Measurements from ENCODE around the gene SPDYE16.
"Not testable (repeated sequence)": the region's sequence is repeated elsewhere in the genome, so short reads cannot be mapped to it uniquely, and the experiment has no call there.

The SPDYE16 gene, protein sequence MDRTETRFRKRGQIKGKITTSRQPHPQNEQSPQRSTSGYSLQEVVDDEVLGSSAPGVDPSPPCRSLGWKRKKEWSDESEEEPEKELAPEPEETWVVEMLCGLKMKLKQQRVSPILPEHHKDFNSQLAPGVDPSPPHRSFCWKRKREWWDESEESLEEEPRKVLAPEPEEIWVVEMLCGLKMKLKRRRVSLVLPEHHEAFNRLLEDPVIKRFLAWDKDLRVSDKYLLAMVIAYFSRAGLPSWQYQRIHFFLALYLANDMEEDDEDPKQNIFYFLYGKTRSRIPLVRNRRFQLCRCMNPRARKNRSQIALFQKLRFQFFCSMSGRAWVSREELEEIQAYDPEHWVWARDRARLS

DNA sequence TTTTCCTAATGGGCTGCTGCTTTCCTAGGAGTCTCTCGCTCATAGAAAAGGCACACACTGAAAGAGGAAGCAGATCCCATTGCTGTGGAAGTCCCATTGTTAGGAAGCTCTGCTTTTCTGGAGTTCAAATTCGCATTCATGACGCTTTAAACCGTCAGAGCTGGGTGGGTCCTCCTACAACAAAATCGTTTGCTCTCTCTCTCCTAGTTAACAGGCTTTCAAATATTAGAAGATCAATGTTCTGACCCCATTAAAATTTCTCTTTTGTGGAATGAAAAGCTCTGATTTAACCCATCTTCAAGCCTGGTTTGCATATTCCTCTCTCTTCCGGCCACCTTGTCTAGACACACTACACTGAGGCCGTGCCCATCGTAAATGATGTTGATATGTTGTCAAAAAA lies at the start of gene SPDYE16:
TSS of gene SPDYE16 (minus strand) at position 101 of the 400 bp plus-strand sequence. CDS start 1,838 bp downstream, outside the sequence.
- DNase-seq; intact Hi-C loops (cut with DNase I): not testable (repeated sequence)

DNA sequence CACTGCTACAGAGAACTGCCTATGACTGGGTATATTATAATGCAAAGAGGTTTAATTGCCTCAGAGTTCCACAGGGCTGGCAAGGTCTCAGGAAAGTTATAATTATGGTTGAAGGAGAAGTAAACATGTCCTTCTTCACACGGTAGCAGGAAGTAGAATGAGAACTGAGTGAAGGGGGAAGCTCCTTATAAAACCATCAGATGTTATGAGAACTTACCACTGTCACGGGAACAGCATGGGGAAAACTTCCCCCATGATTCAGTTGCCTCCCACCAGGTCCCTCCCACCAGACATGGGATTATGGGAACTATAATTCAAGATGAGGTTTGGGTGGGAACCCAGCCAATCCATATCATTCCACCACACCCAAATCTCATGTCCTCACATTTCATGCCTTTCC lies 49.6 kb upstream of the SPDYE16 start:
- DNase-seq: not testable (repeated sequence)

DNA sequence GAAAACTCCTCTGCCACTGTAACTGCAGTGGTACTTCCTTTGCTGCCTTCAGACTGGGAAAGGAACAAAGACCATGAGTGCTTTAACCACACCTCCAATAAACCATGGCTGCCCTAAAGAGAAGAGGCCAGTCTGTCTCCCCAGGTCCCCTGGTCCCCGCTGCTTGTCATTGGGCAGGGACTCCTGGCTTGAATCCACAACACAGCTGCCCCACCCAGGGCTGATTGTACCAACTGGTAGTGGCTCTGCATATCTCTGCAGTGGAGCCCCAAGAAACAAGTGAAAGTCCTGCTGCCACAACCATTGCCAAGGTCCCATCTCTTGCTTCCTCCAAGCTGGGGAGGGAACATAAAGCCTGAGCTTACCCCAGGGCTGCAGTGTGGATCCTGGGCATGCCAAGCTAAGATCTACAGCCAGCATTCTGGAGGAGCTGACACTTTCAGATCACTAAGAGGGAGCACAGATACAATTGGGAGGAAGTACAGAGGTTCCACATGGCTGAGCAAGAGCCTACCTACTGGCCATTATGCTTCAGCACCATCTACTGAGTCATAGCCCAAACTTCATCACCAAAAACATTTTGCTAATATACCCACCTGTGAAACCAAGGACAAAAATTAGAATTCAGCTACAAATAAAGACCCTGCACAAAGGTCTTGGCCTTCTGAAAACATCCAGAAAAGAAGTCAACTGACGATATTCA lies 48.7 kb upstream of the SPDYE16 start:
- intact Hi-C loops (cut with DNase I); DNase-seq: not testable (repeated sequence)

More for the DNA sequence above, 49.6 kb upstream of the SPDYE16 start:
- intact Hi-C loops (cut with DNase I): not testable (repeated sequence)

DNA sequence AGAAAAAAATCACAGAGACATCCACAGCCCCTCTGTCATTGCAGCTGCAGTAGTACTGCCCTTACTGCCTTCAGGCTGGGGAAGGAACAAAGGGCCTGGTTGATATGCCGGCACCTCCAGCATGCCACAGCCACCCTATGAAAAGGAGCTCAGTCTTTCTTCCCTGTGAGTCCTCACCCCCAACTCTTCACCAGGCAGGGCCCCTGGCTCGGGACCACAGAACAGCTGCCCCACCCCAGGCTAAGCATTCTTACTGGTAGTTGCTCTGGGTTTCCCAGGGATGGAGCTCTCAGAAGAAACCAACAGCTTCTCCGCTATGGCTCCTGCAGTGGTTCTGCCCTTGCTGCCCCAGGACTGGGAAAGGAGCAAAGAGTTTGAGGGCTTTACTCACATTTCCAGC lies 47.9 kb upstream of the SPDYE16 start:
- intact Hi-C loops (cut with DNase I); DNase-seq: not testable (repeated sequence)

DNA sequence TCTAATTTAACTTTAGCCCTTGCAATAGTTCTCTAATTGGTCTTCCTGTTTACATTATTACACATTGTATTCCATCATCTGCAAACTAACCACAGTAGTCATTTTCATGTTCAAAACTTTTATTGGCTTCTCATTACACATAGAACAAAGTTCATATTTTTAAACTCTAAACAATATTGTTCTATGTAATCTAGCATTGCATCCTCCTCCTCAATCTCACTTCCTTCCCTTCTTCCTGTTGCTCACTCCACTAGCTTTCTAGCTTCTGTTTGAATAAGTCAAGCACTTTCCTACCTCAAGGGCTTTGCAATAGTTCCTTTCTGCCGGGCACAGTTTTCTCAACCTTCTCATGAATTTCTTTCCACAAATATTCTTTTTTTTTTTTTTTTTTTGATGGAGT lies 45.5 kb upstream of the SPDYE16 start:
- DNase-seq; intact Hi-C loops (cut with DNase I): not testable (repeated sequence)

DNA sequence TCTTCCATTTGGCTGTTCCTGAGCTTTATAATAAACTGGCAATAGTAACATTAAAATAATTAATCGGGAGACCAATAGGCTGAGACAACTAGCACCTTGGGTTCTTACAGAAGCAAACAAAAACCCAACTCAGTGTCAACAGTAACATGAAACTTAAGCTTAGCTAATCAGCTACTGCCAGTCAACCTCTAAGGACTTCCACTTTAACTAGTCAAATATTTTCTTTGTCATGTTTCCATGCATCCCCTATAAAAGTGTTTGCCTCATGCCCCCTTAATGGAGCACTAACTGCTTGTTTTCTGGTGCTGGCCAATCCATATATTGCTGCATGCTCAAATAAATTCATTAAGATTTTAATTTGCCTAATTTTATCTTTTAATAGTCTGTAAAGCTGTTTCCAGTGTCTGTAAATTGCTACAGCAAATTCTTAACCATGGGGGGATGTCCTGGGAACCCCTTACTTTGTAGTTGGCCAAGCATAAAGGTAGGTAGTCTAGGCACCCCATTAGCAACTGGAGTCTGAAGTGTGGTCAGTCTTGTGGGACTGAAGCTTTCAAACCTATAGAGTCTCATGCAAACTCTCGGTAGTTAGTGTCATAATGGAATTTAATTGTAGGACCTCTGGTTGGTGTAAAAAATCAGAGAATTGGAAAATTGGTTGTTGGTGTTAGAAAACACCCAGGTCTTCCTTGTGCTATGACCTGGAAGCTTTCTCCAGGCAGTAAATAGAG lies 43.7 kb upstream of the SPDYE16 start:
- intact Hi-C loops (cut with DNase I); DNase-seq: not testable (repeated sequence)

DNA sequence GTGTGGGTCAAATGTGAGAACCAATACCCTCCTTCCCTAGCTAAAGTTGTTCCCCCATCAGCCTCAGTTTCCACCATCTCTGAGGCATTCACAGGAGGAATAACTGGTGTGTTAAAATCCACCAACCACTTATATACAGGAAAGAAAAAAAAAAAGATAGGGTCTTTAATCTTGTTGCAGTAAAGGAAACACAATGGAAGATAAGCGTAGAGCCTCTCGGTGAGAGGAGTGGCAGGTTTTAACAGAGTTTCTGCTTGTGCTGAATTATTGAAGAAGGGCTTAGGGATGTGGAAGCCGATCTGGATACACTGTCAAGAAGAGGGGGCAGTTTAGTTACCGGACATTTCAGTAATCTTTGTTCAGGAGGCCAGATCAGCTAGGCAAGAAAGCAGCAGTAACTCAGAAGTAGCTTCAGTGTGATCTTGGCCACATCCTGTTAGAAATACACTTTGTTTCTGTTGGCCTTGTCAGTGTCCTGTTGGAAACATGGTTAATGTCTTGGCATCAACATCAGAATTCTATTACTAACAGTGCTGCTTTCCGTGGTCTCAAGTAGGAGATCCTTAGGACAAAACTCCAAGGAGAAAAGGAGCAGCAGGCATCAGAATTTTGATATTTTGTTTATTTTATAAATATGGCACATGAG lies 40.7 kb upstream of the SPDYE16 start:
- intact Hi-C loops (cut with DNase I); DNase-seq: not testable (repeated sequence)

DNA sequence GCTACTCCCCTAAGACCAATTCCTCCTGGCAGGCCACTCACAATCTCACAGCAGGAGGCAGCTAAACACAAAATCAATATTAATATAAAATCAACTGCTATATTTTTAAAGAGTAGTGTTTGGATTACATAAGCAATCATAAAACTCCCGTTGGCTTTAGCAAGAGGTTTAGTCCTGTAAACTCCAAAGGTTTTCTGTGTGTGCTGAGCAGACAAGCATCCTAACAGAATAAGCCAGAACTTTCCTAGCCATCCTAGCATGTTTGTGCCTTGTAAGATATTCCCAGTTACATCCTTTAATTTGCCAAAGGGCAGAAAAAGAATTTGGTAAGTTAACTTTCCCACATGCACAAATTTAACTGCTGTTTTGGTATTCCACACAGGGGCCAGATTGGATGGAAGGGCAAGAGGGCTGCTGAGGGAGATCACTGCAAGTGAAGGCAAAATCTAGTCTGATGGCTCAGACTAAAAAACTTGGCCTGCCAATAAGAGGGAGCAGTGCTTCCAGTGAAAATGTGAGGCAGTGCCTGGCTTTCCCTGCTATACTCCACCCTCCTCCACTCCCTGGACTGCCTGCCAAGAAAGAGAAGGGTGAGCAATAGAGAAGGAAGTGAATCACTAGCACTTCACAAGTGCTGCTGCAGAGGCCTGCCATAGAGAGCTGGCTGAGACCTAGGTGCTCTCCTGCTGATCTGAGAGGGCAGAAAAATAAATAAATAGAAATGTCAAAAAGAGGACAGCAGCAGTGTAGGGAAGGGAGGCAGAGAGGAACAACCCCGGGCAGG lies 39.9 kb upstream of the SPDYE16 start:
- peak; percentile 29 to 93 (median 60) for DNase-seq
- intact Hi-C loops (cut with DNase I): not testable (repeated sequence)

DNA sequence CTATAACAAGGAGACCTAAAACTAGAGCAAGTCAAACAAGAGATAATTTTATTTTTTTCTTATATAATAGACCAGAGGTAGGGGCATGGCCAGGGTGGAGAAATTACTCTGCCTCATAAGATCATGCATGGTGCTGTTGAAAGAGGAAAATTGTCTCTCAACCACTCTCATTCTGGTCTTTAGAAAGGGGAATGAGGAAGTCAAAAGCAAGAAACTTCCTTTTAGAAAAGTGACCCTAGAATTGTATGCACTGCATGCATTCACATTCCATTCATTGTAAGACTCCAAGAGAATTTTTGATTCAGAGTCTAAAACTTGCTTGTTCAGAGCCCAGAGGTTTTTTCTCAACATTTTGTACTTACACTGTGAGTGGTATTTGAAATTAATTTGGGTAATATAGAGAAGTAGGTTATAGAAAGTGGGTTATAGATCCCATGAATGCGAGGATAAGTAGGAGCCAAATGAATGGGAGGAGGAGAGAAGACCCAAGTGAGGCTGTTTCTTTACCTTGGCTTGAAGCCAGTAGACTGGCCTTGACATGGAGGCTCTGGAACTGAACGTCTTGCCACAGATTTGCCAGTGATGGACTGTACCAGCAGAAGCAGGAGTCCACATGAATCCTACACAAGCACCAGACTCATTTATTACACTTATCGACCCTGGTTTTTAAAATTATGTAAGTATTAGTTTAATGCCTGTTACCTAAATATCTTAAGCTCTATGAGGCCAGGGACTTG lies 33.0 kb upstream of the SPDYE16 start:
- DNase-seq; intact Hi-C loops (cut with DNase I): not testable (repeated sequence)

DNA sequence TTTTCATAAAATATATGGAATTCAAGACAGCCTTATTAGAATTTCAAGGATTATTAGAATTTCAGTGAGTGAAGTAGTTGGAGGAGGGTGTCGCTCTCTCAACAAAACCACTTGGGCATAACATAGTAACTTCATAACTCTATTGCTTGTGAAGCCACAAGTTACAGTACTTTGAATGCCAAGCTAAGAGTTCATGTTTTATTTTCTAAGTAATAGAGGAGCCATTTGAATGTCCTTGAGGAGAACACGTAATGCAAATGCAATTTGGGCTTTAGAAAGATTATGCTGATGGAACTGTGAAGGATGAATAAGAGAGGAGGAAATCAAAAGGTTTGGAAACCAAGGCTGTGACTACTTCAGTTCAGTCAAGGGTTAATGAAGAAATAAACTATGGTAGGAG lies 32.3 kb upstream of the SPDYE16 start:
- intact Hi-C loops (cut with DNase I); DNase-seq: not testable (repeated sequence)

DNA sequence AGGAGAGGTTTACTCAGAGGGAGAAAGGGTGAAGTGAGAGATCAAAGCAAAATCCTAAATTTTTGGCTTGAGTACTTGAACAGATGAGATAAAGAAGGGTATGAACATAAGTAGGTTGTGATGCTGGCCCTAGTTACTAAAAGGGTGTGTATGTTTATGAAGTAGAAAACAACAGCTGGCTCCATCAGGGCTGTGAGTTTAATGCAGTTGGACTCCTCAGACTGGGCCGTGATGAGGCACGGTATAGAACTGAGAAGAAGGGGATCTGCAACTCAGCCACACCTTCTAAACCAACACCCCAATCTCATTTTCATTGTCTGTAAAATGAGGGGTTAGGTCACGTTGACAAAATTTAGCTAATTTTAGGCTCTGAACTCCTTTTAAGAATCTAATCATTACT lies 29.2 kb upstream of the SPDYE16 start:
- DNase-seq; intact Hi-C loops (cut with DNase I): not testable (repeated sequence)

DNA sequence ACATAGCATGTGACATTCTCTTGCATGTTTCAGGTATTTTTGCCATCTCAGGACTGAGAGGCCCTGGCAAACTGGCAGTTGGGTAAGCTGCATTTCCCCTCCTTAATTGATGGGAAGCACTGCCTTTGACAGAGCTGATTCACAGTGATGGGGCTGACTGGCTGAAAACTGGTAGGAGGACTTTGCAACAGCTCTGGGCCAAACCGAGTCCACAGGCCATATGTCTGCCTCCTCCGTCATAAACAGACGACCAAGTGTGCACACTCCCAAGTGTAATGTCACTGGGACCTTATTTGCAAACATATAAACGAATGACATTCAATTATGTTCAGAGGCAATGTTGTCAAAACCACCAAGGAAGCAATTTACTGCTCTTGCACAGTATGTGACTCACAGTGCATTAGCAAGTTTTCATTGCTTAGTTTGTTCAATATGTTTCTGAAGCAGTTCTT lies 27.3 kb upstream of the SPDYE16 start:
- intact Hi-C loops (cut with DNase I): not testable (repeated sequence)
- DNase-seq: peak in 1 of 10 donors; percentile 74

DNA sequence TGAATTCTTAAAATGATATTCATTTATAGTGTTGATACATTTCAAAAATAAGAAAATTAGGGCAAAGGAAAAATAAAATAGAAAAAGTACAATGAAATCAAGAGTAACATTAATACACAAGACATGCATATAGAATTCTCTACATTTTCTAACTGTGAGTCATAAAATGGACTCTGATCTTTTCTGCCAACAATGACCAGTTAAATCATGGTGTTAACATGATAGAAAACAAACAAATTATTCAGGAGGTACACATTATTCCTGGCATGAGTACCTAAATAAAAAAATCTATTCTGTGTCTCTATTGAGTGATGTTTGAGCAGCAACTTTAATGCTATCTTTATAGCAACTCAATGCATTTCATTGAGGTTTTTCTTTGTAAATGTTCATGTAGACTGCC lies 25.6 kb upstream of the SPDYE16 start:
- intact Hi-C loops (cut with DNase I): not testable (repeated sequence)

DNA sequence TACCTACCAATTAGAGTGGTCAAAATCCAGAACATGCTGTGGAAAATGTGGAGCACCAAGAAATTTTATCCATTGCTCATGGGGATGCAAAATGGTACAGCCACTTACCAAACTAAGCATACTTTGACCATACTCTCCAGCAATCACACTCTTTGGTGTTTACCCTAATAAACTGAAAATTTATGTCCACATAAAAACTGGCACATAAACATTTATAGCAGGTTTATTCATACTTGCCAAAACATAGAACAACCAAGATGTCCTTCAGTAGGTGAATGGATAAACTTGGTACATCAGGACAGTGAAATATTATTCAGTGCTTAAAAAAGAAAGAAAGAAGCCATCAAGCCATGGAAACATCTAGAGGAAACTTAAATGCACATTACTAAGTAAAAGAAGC lies 24.7 kb upstream of the SPDYE16 start:
- DNase-seq; intact Hi-C loops (cut with DNase I): not testable (repeated sequence)

More for the DNA sequence above, 25.6 kb upstream of the SPDYE16 start:
- DNase-seq: not testable (repeated sequence)

DNA sequence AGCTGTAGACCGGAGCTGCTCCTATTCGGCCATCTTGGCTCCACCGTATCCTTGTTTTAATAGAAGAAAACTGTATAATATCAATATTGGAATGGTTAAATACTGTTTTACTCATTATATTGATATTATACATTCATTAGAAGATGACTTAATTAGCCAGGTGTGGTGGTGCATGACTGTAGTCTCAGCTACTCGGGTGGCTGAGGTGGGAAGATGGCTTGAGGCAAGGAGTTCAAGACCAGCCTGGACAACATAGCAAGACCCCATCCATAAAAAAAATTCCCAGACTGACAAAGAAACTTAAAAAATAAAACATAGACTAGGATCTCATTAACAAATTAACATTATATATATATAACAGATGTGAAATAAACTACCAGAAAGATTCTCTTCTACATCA lies 24.2 kb upstream of the SPDYE16 start:
- intact Hi-C loops (cut with DNase I); DNase-seq: not testable (repeated sequence)

DNA sequence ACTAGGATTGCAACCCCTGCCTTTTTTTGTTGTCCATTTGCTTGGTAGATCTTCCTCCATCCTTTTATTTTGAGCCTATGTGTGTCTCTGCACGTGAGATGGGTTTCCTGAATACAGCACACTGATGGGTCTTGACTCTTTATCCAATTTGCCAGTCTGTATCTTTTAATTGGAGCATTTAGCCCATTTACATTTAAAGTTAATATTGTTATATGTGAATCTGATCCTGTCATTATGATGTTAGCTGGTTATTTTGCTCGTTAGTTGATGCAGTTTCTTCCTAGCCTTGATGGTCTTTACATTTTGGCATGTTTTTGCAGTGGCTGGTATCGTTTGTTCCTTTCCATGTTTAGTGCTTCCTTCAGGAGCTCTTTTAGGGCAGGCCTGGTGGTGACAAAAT lies 21.9 kb upstream of the SPDYE16 start:
- intact Hi-C loops (cut with DNase I); DNase-seq: not testable (repeated sequence)

DNA sequence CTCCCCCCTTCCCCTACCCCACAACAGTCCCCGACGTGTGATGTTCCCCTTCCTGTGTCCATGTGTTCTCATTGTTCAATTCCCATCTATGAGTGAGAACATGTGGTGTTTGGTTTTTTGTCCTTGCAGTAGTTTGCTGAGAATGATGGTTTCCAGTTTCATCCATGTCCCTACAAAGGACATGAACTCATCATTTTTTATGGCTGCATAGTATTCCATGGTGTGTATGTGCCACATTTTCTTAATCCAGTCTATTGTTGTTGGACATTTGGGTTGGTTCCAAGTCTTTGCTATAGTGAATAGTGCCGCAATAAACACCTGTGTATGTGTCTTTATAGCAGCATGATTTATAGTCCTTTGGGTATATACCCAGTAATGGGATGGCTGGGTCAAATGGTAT lies 18.2 kb upstream of the SPDYE16 start:
- intact Hi-C loops (cut with DNase I); DNase-seq: not testable (repeated sequence)

DNA sequence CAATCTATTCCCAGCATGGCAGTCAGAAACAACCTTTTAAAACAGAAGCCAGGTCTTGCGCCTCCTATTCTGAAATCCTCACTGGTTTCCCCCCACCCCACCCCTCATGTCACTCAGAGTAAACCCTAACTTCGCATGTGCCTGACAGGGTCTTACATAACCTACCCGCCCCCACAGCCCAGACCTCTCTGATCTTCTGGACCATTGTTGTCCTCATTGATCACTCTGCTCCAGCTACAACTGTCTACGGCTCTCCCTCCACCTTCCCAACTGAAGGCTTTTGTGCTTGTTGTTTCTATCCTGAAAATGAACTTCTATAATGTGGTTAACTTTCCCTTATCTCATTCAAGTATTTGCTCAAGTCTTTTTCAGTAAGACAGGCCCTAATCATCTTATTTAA lies 17.1 kb upstream of the SPDYE16 start:
- DNase-seq; intact Hi-C loops (cut with DNase I): not testable (repeated sequence)

DNA sequence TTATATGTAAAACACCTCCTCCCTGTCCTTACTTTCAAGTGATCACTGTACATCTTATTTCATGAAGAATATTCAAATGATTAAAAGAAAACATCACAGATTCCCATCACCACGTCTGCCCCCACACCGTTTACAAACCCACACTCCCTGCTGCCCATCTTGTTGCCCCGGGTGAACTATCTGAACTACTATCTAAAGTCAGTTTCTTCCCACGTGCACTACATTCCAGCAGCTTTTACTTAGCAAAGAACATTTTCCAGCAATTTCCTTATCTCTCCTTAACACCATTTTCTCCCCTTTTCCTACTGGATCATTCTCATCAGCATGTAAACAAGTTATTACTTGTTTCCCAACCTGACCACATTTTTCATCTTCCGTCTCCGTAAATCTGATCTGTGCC lies 16.6 kb upstream of the SPDYE16 start:
- intact Hi-C loops (cut with DNase I): not testable (repeated sequence)

More for the DNA sequence above, 16.6 kb upstream of the SPDYE16 start:
- not testable (repeated sequence) for DNase-seq
